Brain microvascular endothelial cell (primary cell): ENCODE data around the gene ALDH5A1.
"Not testable (repeated sequence)": the region's sequence is repeated elsewhere in the genome, so short reads cannot be mapped to it uniquely, and the experiment has no call there.

Experiments
- DNase-seq: peaks from one replicate; pipeline ENCODE4 v3.0.0-alpha.2; 2020
- H3K27ac ChIP-seq: fragments of 250-450 bp; sonication (Bioruptor Pico); 2 replicates; pipeline ENCODE4 v1.5.1; 2020; ENCODE audit warnings: mild to moderate bottlenecking, moderate library complexity
- H3K27me3 ChIP-seq: fragments of 250-450 bp; sonication (Bioruptor Pico); replicated peaks from 2 replicates; pipeline ENCODE4 v1.5.1; 2020; ENCODE audit warnings: mild to moderate bottlenecking
- H3K36me3 ChIP-seq: fragments of 250-450 bp; sonication (Bioruptor Pico); replicated peaks from 2 replicates; pipeline ENCODE4 v1.5.1; 2020; ENCODE audit warnings: mild to moderate bottlenecking
- H3K4me3 ChIP-seq: 2 replicates; pipeline ENCODE4 v1.5.1; 2011; ENCODE audit warnings: low read depth, mild to moderate bottlenecking, control low read depth, low read length, moderate library complexity
- in situ Hi-C: cut with HindIII; loops from 2 replicates; pipeline ENCODE4 v1.10.0; 2017; ENCODE audit warnings: low sequenced_read_pairs, low pct_ligation_motif_present
- TF ChIP-seq, protein P1 (sequence below): IDR thresholded peaks from 2 replicates; pipeline ENCODE4 v1.5.1; 2011; ENCODE audit warnings: low read depth, mild to moderate bottlenecking, moderate library complexity, low read length, control low read depth, inconsistent platforms; ENCODE audit errors: missing control alignments

Gene ALDH5A1

DNA sequence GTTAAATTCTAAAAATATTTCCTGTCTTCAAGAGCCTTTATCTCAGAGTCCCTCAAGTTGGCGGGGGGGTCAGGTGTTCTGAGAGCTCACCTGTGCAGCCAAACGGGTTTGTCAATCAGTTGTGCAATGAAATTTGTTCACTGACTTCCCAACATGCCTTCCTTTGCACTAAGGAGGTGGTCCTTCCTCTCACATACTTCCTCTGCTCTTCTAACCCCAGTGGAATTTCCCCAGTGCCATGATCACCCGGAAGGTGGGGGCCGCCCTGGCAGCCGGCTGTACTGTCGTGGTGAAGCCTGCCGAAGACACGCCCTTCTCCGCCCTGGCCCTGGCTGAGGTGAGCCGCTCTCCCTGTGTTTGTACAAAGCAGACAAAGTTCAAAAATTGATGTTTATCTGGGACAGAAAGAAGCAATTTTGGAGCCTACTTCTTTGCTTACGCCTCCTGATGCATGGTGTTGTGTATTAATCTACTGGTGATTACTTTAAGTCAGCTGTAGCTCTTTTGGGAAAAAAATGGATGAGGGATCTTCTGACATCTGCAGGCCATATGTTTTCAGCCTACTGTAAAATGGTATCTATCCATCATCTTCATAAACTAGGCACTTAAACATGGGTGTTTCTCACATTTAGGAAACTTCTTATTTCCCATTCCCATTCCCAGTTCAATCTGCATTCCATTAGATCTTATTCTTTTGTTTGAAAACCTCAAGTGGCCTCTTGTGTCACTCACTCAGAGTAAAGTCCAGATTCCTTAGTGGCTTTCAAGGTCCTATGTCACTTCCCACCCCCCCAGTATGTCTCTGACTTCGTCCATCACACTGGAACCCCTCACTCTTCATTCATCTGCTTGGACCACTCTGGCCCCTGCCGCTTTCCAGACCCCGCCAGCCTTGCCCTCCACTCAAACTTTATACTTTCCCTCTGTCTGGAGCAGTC, 10.1 kb downstream of the ALDH5A1 start:
- in situ Hi-C loops = no loop called here
- DNase-seq = no peak
- Histone ChIP-seq H3K27me3 (no peaks in the 10 kb centered on the region), H3K36me3 (no peaks in the 10 kb centered on the region), H3K27ac (no peak overlapping the region), H3K4me3 (no peak overlapping the region)
- TF ChIP-seq, protein P1, sequence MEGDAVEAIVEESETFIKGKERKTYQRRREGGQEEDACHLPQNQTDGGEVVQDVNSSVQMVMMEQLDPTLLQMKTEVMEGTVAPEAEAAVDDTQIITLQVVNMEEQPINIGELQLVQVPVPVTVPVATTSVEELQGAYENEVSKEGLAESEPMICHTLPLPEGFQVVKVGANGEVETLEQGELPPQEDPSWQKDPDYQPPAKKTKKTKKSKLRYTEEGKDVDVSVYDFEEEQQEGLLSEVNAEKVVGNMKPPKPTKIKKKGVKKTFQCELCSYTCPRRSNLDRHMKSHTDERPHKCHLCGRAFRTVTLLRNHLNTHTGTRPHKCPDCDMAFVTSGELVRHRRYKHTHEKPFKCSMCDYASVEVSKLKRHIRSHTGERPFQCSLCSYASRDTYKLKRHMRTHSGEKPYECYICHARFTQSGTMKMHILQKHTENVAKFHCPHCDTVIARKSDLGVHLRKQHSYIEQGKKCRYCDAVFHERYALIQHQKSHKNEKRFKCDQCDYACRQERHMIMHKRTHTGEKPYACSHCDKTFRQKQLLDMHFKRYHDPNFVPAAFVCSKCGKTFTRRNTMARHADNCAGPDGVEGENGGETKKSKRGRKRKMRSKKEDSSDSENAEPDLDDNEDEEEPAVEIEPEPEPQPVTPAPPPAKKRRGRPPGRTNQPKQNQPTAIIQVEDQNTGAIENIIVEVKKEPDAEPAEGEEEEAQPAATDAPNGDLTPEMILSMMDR = no peak

DNA sequence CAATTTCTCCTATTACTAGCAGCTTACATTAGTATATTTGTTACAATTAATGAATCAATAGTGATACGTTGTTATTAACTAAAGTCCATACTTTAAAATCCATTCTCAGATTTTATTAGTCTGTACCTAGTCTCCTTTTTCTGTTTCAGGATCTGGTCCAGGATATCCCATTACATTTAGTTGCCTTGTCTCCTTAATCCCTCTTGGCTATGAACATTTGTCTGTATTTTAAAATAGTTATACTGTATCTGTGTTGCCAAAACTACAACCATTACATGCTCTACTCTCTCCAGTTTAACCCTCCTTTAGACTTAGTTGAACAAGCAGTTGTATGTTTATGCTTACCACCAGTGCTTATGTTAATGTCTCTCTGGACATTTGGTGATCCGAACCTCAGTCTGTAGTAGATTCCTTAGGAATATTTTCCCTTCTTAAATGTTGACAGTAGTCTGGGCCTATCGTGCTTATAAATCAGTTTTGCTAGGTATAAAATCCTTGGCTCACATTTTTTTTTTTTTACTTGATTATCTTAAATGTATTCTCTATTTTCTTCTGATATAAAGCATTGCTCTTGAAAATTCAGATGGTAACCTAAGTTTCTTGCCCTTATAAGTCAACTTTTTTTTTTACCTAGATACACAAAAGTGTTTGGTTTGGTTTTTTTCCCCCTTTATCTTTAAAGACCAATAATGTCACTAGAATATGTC, 12.2 kb downstream of the ALDH5A1 start:
- no peak overlapping the region for H3K4me3 ChIP-seq
- no peak for DNase-seq
- no peaks in the 10 kb centered on the region for H3K27me3 ChIP-seq
- H3K27ac ChIP-seq = no peak overlapping the region
- no peaks in the 10 kb centered on the region for H3K36me3 ChIP-seq
- in situ Hi-C loops = no loop called here
- TF ChIP-seq, protein P1 = no peak

DNA sequence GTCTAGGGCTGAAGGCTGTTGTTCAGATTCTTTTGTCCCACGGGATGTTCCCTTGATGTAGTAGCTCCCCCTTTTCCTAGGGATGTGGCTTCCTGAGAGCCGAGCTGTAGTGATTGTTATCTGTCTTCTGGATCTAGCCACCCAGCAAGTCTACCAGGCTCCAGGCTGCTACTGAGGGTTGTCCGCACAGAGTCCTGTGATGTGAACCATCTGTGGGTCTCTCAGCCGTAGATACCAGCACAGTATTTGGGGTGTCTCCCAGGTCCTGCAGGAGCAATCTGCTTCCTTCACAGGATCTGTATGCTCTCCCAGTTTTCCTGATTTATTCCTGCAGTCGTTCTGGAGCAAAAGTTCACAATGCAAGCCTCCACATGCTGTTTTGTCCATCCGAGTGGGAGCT, 17.2 kb downstream of the ALDH5A1 start:
- in situ Hi-C loops, H3K27ac ChIP-seq, H3K4me3 ChIP-seq, H3K27me3 ChIP-seq, H3K36me3 ChIP-seq, DNase-seq: not testable (repeated sequence)

DNA sequence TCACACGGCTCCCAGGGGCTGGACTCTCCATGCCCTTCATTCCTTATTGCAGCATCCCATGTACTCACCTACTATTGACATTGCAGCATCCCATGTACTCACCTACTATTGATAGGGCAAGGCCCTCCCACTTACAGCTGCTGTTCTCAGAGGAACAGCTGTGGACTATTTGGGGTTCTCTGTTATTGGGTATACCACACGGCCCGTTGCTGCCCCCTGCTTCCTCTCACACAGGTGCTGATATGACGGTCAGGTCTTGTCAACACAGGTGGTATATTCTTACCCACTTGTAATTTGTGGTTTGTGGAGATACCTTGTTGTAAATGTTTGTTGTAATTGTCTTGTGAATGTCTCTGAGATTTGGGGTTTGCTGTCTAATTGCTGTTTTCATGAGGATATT, 18.8 kb downstream of the ALDH5A1 start:
- Histone ChIP-seq H3K36me3 (no peaks in the 10 kb centered on the region), H3K4me3 (no peak overlapping the region), H3K27me3 (no peaks in the 10 kb centered on the region), H3K27ac (no peak overlapping the region)
- in situ Hi-C loops = no loop called here
- DNase-seq = no peak
- TF ChIP-seq, protein P1 = no peak

DNA sequence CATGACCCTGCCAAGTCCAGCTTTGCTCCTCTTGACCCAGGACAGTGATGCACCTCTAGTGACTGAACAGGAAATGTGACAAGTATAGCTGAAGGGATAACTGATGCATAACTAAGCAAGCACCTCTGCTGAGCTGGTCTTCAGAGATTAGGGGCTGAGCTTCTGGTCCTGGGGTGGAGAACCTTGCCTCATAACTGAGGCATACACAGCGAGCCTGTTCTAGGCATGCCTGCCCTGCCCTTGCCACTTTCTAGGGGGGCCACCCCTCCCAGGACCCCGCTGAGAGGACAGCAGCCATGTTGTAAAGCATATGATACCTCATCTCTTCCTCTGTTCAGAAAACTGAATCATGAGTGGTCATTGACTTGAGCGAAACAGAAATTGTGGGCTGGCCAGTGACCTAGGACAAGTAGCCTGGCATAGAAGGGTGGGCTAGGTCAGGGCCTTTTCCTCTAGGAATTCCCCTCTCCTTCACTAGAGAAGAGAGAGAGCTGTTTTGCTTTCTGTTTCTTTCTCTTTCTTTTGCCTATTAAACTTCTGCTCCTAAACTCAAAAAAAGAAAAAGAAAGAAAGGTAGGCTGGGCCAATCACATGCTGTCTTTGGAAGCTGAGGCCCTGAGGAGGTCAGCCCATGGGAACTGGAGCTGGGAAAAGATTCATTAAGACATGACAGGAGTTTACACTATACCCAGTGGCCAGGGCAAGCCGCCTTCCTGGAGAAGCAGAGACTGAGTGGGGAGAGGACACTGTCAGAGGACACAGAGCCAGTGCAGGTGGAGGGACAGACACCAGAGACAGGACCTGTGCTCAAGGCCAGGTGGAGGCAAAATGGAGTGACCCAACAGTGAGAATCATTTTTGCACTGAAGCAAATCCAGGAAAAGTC, 23.1 kb downstream of the ALDH5A1 start:
- Histone ChIP-seq H3K27me3 (no peaks in the 10 kb centered on the region), H3K36me3 (no peaks in the 10 kb centered on the region), H3K4me3 (no peak overlapping the region), H3K27ac (no peak overlapping the region)
- in situ Hi-C loops = no loop called here
- TF ChIP-seq, protein P1 = no peak
- no peak for DNase-seq
